NT2/D1 (cell line): ENCODE measurements around the gene RIMS1.

Experiments
- YY1 ChIP-seq: IDR thresholded peaks from 2 replicates; pipeline ENCODE4 v1.6.1; 2011; ENCODE audit not compliant: insufficient read length, insufficient read depth
- ZNF274 ChIP-seq: IDR thresholded peaks from 2 replicates; pipeline ENCODE4 v1.6.1; 2011; ENCODE audit warnings: mild to moderate bottlenecking, low read depth, low read length

GRCh38 chr6:72350296-72350881 lies 464.0 kb downstream of the RIMS1 start:
- TF ChIP-seq YY1 = no peak
- no peak for TF ChIP-seq ZNF274
